Type B pancreatic cell (in vitro differentiated cells): ENCODE results near the gene PCGF6. TPM values are rescaled to one million over a fixed set of nuclear protein-coding genes. Genes with fewer than 3 reads are reported as not detected.
"Not testable (repeated sequence)": the region's sequence is repeated elsewhere in the genome, so short reads cannot be mapped to it uniquely, and the experiment has no call there.

Experiments
- DNase-seq: peaks from one replicate; pipeline ENCODE4 v3.0.0; 2021; ENCODE audit warnings: mixed read lengths; ENCODE audit not compliant: unreplicated experiment; ENCODE audit errors: extremely low spot score
- H3K27ac Mint-ChIP-seq: 2 replicates; pipeline ENCODE4 v1.8.0; 2021; ENCODE audit warnings: mild to moderate bottlenecking, mixed read lengths
- H3K27me3 Mint-ChIP-seq: 2 replicates; pipeline ENCODE4 v1.8.0; 2021; ENCODE audit warnings: mixed read lengths
- H3K36me3 Mint-ChIP-seq: 2 replicates; pipeline ENCODE4 v1.8.0; 2021; ENCODE audit warnings: mixed read lengths
- H3K4me1 Mint-ChIP-seq: one replicate; pipeline ENCODE4 v1.8.0; 2021; ENCODE audit warnings: mixed read lengths; ENCODE audit not compliant: unreplicated experiment
- H3K4me3 Mint-ChIP-seq: 2 replicates; pipeline ENCODE4 v1.8.0; 2021; ENCODE audit warnings: mild to moderate bottlenecking, mixed read lengths
- H3K9me3 Mint-ChIP-seq: 2 replicates; pipeline ENCODE4 v1.8.0; 2021; ENCODE audit warnings: mixed read lengths
- total RNA-seq: library from RNA; stranded (reverse); gene quantifications from 2 replicates; pipeline ENCODE4 v1.2.1, GENCODE V29; 2021; ENCODE audit warnings: low replicate concordance
- TF ChIP-seq, protein P1 (sequence below): fragments of 200-600 bp; sonication (generic); conservative IDR thresholded peaks from 2 replicates; pipeline ENCODE4 v1.5.0; 2021; ENCODE audit warnings: antibody characterized with exemption, mild to moderate bottlenecking

PCGF6 gene
- total RNA-seq, 1 donor from 2014 or later = 14.5 TPM

DNA sequence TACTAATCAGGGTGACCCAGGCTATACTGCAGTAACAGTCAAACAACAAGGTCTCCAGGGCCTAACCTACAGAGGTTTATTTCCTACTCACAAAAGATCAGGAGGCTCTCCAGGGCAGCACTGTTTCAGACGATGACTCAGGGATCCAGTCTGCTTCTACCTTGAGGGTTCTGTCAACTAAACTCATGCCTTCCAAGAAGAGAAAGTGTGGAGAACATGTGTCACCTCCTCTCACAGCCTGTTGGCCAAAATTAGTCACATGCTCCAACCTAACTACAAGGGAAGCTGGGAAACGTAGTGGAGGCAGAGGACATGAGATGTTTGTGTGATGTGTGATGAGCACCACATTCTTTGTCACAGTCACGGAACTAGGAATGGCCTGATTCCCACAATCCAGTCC lies 88.7 kb downstream of the PCGF6 start:
- Mint-ChIP-seq H3K27me3 (peaks cover 14% of the 10 kb centered on the region), H3K36me3 (no peaks in the 10 kb centered on the region), H3K9me3 (peaks cover 6% of the 10 kb centered on the region), H3K4me3 (no peak overlapping the region), H3K4me1 (no peaks in the 10 kb centered on the region), H3K27ac (no peak overlapping the region)
- TF ChIP-seq, protein P1, sequence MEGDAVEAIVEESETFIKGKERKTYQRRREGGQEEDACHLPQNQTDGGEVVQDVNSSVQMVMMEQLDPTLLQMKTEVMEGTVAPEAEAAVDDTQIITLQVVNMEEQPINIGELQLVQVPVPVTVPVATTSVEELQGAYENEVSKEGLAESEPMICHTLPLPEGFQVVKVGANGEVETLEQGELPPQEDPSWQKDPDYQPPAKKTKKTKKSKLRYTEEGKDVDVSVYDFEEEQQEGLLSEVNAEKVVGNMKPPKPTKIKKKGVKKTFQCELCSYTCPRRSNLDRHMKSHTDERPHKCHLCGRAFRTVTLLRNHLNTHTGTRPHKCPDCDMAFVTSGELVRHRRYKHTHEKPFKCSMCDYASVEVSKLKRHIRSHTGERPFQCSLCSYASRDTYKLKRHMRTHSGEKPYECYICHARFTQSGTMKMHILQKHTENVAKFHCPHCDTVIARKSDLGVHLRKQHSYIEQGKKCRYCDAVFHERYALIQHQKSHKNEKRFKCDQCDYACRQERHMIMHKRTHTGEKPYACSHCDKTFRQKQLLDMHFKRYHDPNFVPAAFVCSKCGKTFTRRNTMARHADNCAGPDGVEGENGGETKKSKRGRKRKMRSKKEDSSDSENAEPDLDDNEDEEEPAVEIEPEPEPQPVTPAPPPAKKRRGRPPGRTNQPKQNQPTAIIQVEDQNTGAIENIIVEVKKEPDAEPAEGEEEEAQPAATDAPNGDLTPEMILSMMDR = no peak
- no peak for DNase-seq

DNA sequence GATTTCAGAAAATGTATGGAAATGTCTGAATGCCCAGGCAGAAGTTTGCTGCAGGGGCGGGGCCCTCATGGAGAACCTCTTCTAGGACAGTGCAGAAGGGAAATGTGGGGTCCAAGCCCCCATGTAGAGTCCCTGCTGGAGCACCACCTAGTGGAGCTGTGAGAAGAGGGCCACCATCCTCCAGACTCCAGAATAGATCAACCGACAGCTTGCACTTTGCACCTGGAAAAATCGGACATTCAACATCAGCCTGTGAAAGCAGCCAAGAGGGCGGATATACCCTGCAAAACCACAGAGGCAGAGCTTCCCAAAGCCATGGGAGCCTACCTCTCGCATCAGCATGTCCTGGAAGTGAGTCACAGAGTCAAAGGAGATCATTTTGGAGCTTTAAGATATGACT lies 91.0 kb downstream of the PCGF6 start:
- Mint-ChIP-seq H3K27ac (no peak overlapping the region), H3K9me3 (peaks cover 6% of the 10 kb centered on the region), H3K4me1 (no peaks in the 10 kb centered on the region), H3K4me3 (no peak overlapping the region), H3K27me3 (peaks cover 7% of the 10 kb centered on the region), H3K36me3 (no peaks in the 10 kb centered on the region)
- DNase-seq = no peak
- TF ChIP-seq, protein P1 = no peak

GRCh38 chr10:103258928-103259327 lies 92.0 kb downstream of the PCGF6 start:
- H3K27me3 Mint-ChIP-seq, H3K4me3 Mint-ChIP-seq, DNase-seq, H3K27ac Mint-ChIP-seq, H3K36me3 Mint-ChIP-seq, H3K4me1 Mint-ChIP-seq, H3K9me3 Mint-ChIP-seq: not testable (repeated sequence)

DNA sequence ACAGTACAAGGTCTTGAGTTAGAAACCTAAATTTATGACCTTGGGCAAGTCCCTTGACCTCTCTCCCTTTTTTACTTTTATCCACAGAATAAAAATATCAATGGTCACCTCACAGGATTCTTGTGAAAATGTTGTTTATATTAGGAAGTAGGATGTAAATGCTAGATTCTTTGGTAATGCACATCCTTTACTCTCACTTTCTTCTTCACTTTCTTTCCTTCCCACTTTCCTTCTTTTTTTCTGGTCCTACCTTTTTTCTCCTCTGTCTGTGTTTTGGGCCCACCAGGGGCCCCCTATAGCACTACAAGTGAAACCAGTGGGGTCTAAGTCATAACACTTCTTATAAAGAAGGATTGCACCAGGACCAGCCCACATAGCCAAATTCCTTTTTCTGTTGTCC lies 93.1 kb downstream of the PCGF6 start:
- no peaks in the 10 kb centered on the region for H3K4me1 Mint-ChIP-seq
- peaks cover 6% of the 10 kb centered on the region for H3K9me3 Mint-ChIP-seq
- no peak overlapping the region for H3K27ac Mint-ChIP-seq
- H3K36me3 Mint-ChIP-seq = no peaks in the 10 kb centered on the region
- TF ChIP-seq, protein P1 = no peak
- DNase-seq = no peak
- H3K27me3 Mint-ChIP-seq = no peaks in the 10 kb centered on the region
- no peak overlapping the region for H3K4me3 Mint-ChIP-seq

GRCh38 chr10:103256613-103257012 lies 94.3 kb downstream of the PCGF6 start:
- no peaks in the 10 kb centered on the region for H3K27me3 Mint-ChIP-seq

GRCh38 chr10:103254538-103255325 lies 96.2 kb downstream of the PCGF6 start:
- H3K4me3 Mint-ChIP-seq = no peak overlapping the region
- H3K36me3 Mint-ChIP-seq = no peaks in the 10 kb centered on the region
- H3K9me3 Mint-ChIP-seq = peaks cover 6% of the 10 kb centered on the region
- DNase-seq = no peak
- TF ChIP-seq, protein P1 = no peak
- no peaks in the 10 kb centered on the region for H3K4me1 Mint-ChIP-seq
- no peaks in the 10 kb centered on the region for H3K27me3 Mint-ChIP-seq
- H3K27ac Mint-ChIP-seq = no peak overlapping the region

More at GRCh38 chr10:103256613-103257012, 94.3 kb downstream of the PCGF6 start:
- Mint-ChIP-seq H3K36me3 (no peaks in the 10 kb centered on the region), H3K9me3 (peaks cover 6% of the 10 kb centered on the region), H3K4me3 (no peak overlapping the region), H3K27ac (no peak overlapping the region), H3K4me1 (no peaks in the 10 kb centered on the region)
- TF ChIP-seq, protein P1 = no peak
- no peak for DNase-seq
